ENCODE measurements around the gene ROBO4. TPM values are rescaled to one million over a fixed set of nuclear protein-coding genes. Genes with fewer than 3 reads are reported as not detected.
A peak's percentile ranks its signal among the peaks of the same experiment; 100 is the strongest.

Gene ROBO4
- total RNA-seq, 1 donor from 2014 or later = 75.0 TPM

GRCh38 chr11:124869856-124870387 is 27.7 kb downstream of the ROBO4 start:
- DNase-seq = no peak

GRCh38 chr11:124869331-124869730 is 28.3 kb downstream of the ROBO4 start:
- H3K9me3 ChIP-seq = no peaks in the 10 kb centered on the region
- H3K4me3 ChIP-seq = no peak overlapping the region

More at GRCh38 chr11:124869856-124870387, 27.7 kb downstream of the ROBO4 start:
- Histone ChIP-seq H3K36me3 (no peaks in the 10 kb centered on the region), H3K27ac (no peak overlapping the region), H3K9me3 (no peaks in the 10 kb centered on the region), H3K27me3 (peaks cover 78% of the 10 kb centered on the region), H3K4me3 (no peak overlapping the region), H3K4me1 (peaks cover 15% of the 10 kb centered on the region)
- TF ChIP-seq CTCF (IDR thresholded peaks at IDR 0.05) = no peak
- no peak for ATAC-seq
- intact Hi-C loops (cut with DNase I) = no loop called here

GRCh38 chr11:124868331-124869274 is 29.1 kb downstream of the ROBO4 start:
- Histone ChIP-seq H3K36me3 (no peaks in the 10 kb centered on the region), H3K27ac (no peak overlapping the region), H3K4me1 (peaks cover 15% of the 10 kb centered on the region), H3K4me3 (no peak overlapping the region), H3K27me3 (peaks cover 91% of the 10 kb centered on the region), H3K9me3 (no peaks in the 10 kb centered on the region)
- no peak for ATAC-seq
- TF ChIP-seq CTCF (IDR thresholded peaks at IDR 0.05) = no peak
- DNase-seq = no peak
- intact Hi-C loops (cut with DNase I) = no loop called here

More at GRCh38 chr11:124869331-124869730, 28.3 kb downstream of the ROBO4 start:
- H3K27ac ChIP-seq = no peak overlapping the region
- no peaks in the 10 kb centered on the region for H3K36me3 ChIP-seq
- TF ChIP-seq CTCF (IDR thresholded peaks at IDR 0.05) = no peak
- intact Hi-C loops (cut with DNase I) = no loop called here
- no peak for ATAC-seq
- no peak for DNase-seq
- H3K4me1 ChIP-seq = peaks cover 15% of the 10 kb centered on the region
- peaks cover 84% of the 10 kb centered on the region for H3K27me3 ChIP-seq

GRCh38 chr11:124867700-124868099 is 30.0 kb downstream of the ROBO4 start:
- Histone ChIP-seq H3K27me3 (peaks cover 90% of the 10 kb centered on the region), H3K36me3 (no peaks in the 10 kb centered on the region), H3K4me3 (no peak overlapping the region), H3K9me3 (no peaks in the 10 kb centered on the region), H3K27ac (no peak overlapping the region), H3K4me1 (peaks cover 22% of the 10 kb centered on the region)
- peak; percentile 47 for TF ChIP-seq CTCF (IDR thresholded peaks at IDR 0.05)
- ATAC-seq = peak; percentile 38
- intact Hi-C loops (cut with DNase I) = no loop called here
- no peak for DNase-seq

- Histone ChIP-seq H3K4me3 (peak overlapping the region; percentile 21), H3K27me3 (peaks cover 82% of the 10 kb centered on the region), H3K4me1 (peaks cover 22% of the 10 kb centered on the region), H3K27ac (no peak overlapping the region), H3K36me3 (no peaks in the 10 kb centered on the region), H3K9me3 (no peaks in the 10 kb centered on the region)
- DNase-seq = no peak
- ATAC-seq = peak; percentile 71
- TF ChIP-seq CTCF (IDR thresholded peaks at IDR 0.05) = peak; percentile 85
- intact Hi-C loops (cut with DNase I) = no loop called here
Observed at GRCh38 chr11:124865902-124866851, 31.5 kb downstream of the ROBO4 start.

All from upper lobe of right lung (tissue), 1 donor.